ENCODE measurements around the gene SLC12A4. TPM values are rescaled to one million over a fixed set of nuclear protein-coding genes. Genes with fewer than 3 reads are reported as not detected.

Gene SLC12A4
- total RNA-seq, 1 donor from 2014 or later = 46.2 TPM

DNA sequence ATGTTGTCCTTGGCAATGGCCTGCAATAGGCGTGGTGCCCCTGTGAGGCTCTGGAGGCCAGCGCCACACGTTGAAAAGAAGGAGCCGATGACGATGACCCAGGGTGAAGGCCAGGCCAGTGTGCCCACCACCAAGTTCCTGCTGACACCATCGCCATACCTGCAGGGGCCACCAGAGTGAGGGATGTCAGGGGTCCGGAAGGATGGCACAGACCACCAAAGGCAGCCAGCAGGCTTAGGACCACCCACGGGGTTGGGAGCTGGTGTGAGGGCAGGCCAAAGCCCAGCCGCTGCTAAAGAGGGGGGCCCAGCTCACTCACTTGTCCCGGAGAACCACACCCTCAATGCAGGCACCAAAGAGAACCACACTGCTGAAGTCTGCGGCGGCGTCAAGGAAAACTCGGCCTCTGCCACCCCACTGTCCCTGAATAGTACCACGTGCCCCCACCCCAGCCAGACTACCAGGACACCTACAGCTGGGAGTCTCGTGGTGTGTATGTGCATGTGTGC, 18.0 kb downstream of the SLC12A4 start:
- H3K4me3 Mint-ChIP-seq (ENCODE audit: low read depth) = no peak overlapping the region

DNA sequence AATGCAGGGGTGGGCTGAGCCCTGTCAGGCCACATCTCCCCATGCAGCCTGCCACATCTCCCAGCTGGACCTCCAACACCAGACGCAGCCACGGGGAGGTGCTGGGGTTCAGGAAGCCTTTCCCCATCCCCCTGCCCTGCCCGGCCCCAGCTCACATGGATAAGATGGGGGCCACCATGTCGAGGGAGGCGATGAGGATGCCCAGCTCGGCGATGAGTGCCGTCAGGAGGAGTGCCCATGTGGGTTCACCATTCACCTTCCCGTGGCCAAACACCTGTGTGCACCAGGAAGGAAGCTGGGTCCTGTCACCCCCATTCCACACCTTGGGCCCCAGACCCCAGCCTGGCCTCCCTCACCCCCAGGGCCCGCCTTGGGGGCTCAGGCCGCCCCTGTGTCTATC, 18.8 kb downstream of the SLC12A4 start:
- Mint-ChIP-seq H3K4me1 (ENCODE audit: low read depth) (no peaks in the 10 kb centered on the region), H3K36me3 (ENCODE audit: low read depth) (peaks cover 9% of the 10 kb centered on the region), H3K27ac (no peak overlapping the region), H3K4me3 (ENCODE audit: low read depth) (no peak overlapping the region), H3K27me3 (ENCODE audit: low read depth) (no peaks in the 10 kb centered on the region), H3K9me3 (no peaks in the 10 kb centered on the region)
- intact Hi-C loops (cut with micrococcal nuclease) = no loop called here
- DNase-seq (ENCODE audit: low spot score) = no peak

More for the DNA sequence above, 18.0 kb downstream of the SLC12A4 start:
- Mint-ChIP-seq H3K36me3 (ENCODE audit: low read depth) (peaks cover 15% of the 10 kb centered on the region), H3K27ac (no peak overlapping the region), H3K27me3 (ENCODE audit: low read depth) (no peaks in the 10 kb centered on the region), H3K4me1 (ENCODE audit: low read depth) (no peaks in the 10 kb centered on the region), H3K9me3 (no peaks in the 10 kb centered on the region)
- no peak for DNase-seq (ENCODE audit: low spot score)
- intact Hi-C loops (cut with micrococcal nuclease) = no loop called here

DNA sequence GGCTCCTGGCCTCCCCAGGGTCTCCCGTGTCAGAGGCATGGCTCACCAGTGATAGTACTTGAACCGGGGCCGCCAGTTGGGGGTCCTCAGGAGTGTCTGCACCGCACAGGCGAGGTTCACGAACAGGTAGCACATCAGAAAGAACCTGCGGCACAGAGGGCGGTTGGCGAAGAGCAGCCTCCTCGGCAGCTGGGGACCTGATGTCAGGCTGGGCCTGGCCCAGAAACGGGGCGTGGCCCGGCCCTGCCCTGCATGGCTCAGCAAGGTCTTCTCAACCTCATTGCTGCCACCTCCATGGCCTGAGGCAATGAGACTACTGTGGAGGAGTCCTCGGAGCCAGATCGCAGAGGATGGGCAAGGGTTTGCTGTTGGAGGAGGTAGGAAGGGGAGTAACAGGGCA, 20.4 kb downstream of the SLC12A4 start:
- no peaks in the 10 kb centered on the region for H3K9me3 Mint-ChIP-seq
- DNase-seq (ENCODE audit: low spot score) = no peak
- intact Hi-C loops (cut with micrococcal nuclease) = no loop called here
- H3K27ac Mint-ChIP-seq = no peak overlapping the region
- H3K4me3 Mint-ChIP-seq (ENCODE audit: low read depth) = no peak overlapping the region
- no peaks in the 10 kb centered on the region for H3K27me3 Mint-ChIP-seq (ENCODE audit: low read depth)
- no peaks in the 10 kb centered on the region for H3K4me1 Mint-ChIP-seq (ENCODE audit: low read depth)
- H3K36me3 Mint-ChIP-seq (ENCODE audit: low read depth) = peaks cover 9% of the 10 kb centered on the region

DNA sequence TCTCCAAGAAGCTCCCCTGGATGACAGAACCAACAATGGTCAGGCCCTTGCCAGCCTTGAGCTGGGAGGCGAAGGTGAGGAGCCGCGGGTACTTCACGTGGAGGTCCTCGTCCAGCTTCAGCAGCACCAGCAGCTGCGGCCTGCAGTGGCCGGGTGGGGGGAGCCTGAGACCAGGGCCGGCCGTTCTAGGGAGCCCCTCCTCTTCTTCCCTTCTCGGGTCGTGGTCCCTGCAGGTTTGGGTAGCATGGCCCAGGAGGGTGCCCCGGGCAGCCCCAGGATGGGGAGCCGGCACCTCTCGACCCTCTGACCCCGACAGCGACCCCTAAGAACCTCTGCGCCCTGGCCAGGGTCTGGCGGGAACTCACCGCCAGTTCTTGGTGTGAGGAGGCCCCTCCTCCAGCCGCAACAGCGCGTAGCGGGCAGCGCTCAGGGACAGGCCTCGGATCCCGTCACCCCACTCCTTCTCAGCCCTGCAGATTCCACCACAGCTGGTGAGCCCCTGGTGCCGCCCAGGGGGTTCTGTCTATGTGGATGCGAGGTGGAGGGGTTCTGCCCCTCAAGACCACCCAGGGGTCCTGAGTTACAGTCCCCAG, 21.4 kb downstream of the SLC12A4 start:
- Mint-ChIP-seq H3K4me1 (ENCODE audit: low read depth) (no peaks in the 10 kb centered on the region), H3K27ac (no peak overlapping the region), H3K36me3 (ENCODE audit: low read depth) (peaks cover 12% of the 10 kb centered on the region), H3K9me3 (no peaks in the 10 kb centered on the region), H3K27me3 (ENCODE audit: low read depth) (no peaks in the 10 kb centered on the region), H3K4me3 (ENCODE audit: low read depth) (no peak overlapping the region)
- DNase-seq (ENCODE audit: low spot score) = no peak
- intact Hi-C loops (cut with micrococcal nuclease) = no loop called here

DNA sequence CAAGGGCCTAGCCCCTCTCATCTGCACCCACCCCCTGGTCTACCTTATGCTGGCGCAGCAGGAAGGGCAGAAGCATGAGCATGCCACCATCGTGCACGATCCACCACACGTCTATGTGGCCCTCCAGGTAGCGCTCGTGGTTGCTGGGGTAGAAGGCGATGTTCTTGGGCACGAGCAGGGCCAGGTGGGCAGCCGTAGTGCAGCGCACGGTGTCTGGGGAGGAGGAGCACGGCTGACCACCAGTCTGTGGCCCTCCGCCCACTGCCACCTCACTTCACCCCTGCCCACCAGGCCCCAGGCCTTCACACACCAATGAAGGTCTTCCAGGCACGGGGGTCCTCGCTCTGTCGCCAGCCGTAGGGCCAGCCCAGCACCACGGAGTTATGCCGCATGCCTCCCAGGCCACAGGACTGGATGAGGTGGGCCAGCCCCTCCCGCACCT, 22.3 kb downstream of the SLC12A4 start:
- Mint-ChIP-seq H3K36me3 (ENCODE audit: low read depth) (peaks cover 12% of the 10 kb centered on the region), H3K4me1 (ENCODE audit: low read depth) (peaks cover 7% of the 10 kb centered on the region)
- intact Hi-C loops (cut with micrococcal nuclease) = no loop called here

DNA sequence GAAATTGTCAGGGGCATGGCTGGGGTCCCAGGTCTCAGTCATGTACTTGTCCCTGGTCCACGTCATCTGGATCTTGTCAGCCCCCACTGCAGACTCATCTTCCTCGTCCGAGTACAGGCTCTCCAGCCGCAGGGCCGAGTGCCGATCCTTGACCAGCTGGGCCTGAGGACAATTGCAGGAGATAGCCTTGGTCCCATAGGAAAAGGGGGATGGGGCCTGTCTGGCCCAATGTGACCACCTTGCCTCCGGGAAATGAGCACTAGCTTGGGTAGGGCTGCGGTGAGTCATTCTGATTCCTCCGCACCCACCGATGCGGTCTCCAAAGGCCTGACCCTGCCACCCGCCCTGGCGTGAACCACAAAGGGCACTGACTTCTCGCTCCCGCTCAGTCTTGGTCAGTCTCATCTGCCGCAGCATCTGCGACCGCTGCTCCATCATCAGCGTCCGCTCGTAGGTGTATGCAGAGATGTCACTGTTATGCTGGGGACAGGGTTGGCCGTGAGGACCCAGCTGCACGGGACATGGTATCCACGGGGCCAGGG, 23.0 kb downstream of the SLC12A4 start:
- Mint-ChIP-seq H3K36me3 (ENCODE audit: low read depth) (peaks cover 10% of the 10 kb centered on the region), H3K27ac (no peak overlapping the region)

More for the DNA sequence above, 22.3 kb downstream of the SLC12A4 start:
- no peak for DNase-seq (ENCODE audit: low spot score)
- Mint-ChIP-seq H3K4me3 (ENCODE audit: low read depth) (no peak overlapping the region), H3K9me3 (no peaks in the 10 kb centered on the region), H3K27ac (no peak overlapping the region), H3K27me3 (ENCODE audit: low read depth) (no peaks in the 10 kb centered on the region)

DNA sequence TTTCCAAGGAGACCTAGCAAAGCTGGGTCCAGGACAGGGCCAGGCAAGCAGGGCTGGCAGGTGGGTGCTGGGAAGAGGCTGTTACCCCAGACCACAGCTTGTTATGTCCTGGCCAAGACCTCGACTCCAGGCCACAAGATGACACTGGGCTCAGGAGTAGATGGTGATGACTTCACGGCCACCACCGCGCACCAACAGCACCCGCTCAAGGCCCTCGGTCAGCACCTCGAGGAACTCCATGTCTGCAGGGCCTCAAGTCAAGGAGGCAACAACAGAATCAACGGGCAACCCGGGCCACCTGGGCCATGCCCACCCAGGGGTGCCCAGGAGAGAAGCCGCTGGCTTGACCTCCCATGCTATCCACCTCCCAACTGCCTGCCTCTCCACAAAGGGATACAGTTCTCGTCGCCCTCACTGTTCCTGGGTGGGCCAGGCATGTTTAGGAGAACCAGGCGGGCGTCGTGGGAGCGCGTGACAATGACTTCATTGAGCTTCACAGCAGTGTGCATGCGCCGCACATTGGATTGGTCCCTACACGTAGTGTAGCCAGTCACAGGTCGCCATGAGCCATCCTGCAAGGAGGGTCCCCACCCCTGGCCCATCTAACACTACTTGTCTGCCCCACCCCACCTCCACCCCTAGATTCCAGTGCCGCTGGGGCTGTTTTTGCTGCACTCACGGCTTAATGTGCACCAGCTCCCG, 23.6 kb downstream of the SLC12A4 start:
- intact Hi-C loops (cut with micrococcal nuclease) = no loop called here
- no peaks in the 10 kb centered on the region for H3K27me3 Mint-ChIP-seq (ENCODE audit: low read depth)
- DNase-seq (ENCODE audit: low spot score) = no peak
- H3K4me3 Mint-ChIP-seq (ENCODE audit: low read depth) = no peak overlapping the region
- H3K27ac Mint-ChIP-seq = no peak overlapping the region
- H3K36me3 Mint-ChIP-seq (ENCODE audit: low read depth) = peaks cover 15% of the 10 kb centered on the region
- H3K4me1 Mint-ChIP-seq (ENCODE audit: low read depth) = peaks cover 13% of the 10 kb centered on the region
- no peaks in the 10 kb centered on the region for H3K9me3 Mint-ChIP-seq

More for the DNA sequence above, 23.0 kb downstream of the SLC12A4 start:
- H3K9me3 Mint-ChIP-seq = no peaks in the 10 kb centered on the region
- no peaks in the 10 kb centered on the region for H3K27me3 Mint-ChIP-seq (ENCODE audit: low read depth)
- intact Hi-C loops (cut with micrococcal nuclease) = no loop called here
- H3K4me3 Mint-ChIP-seq (ENCODE audit: low read depth) = no peak overlapping the region
- DNase-seq (ENCODE audit: low spot score) = no peak
- peaks cover 7% of the 10 kb centered on the region for H3K4me1 Mint-ChIP-seq (ENCODE audit: low read depth)

DNA sequence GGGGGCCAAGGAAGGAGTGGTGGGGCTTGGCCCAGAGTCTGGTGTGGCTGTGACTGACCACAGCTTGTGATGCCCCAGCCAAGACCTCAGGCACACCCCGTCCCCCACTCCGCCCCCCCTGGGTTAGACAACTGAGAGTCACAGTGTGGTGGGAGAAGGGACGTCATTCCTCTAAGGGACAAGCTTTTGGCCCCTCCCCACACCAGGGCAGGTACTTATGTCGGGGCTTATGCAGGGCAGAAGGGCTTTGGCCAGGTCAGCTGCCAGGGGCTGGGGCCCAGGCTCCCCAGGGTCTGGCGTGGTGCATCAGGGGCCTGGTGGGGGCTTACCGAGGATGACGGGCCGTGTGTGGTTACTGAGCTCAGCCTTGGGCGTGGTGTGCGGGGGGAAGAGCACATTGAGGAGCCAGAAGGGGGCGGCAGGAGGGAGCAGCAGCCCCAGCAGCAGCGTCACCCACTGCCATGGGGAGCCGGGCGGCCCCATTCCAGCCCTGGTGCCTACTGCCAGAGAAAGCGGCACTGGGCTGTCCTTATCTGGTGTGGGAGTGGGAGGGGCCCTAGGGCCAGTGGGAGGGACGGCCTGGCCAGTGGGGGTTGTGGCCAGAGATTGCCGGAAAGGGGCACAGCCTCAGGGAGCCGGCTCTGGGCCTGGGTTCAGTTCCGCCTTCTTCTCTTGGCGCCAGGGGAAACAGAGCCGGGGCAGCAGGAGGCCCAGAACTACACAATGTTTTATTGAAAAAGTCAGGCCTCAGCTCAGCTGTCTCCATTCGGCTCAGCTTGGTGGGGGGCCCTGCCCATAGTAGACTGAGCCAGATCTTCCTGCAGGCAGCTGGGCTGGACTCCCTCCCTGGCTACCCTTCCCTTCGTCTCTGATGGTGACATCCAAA, 24.6 kb downstream of the SLC12A4 start, which contains the start of gene LCAT:
Gene LCAT (minus strand): TSS at position 502 of the 886 bp plus-strand sequence. CDS start 19 bp downstream, at position 483.
- intact Hi-C loops (cut with micrococcal nuclease) = no loop called here
- Mint-ChIP-seq H3K9me3 (no peaks in the 10 kb centered on the region), H3K27ac (no peak within 1 kb of the TSS), H3K36me3 (ENCODE audit: low read depth) (peaks cover 21% of the 10 kb centered on the region), H3K27me3 (ENCODE audit: low read depth) (no peaks in the 10 kb centered on the region), H3K4me1 (ENCODE audit: low read depth) (peaks cover 16% of the 10 kb centered on the region), H3K4me3 (ENCODE audit: low read depth) (no peak within 1 kb of the TSS)
- no peak for DNase-seq (ENCODE audit: low spot score)

DNA sequence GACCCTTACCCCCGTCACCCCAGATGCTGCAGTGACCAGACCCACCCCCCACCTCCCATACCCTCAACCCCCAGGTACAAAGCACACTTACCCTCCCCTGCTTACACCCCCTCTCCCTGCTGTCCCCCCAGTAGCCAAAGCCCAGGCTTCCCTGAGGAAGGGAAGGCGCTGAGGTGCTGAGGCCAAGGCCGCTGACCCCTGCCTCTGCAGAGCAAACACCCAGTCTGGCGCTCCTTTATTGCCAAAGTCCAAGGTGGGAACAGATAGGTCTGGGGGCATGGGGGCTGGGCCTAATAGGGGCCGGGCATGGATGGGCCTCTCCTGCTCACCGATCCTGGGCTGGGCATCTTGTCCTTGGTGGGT, 25.2 kb downstream of the SLC12A4 start:
- Mint-ChIP-seq H3K36me3 (ENCODE audit: low read depth) (peaks cover 19% of the 10 kb centered on the region), H3K4me3 (ENCODE audit: low read depth) (no peak overlapping the region), H3K27ac (no peak overlapping the region), H3K27me3 (ENCODE audit: low read depth) (no peaks in the 10 kb centered on the region), H3K9me3 (no peaks in the 10 kb centered on the region), H3K4me1 (ENCODE audit: low read depth) (peaks cover 16% of the 10 kb centered on the region)
- DNase-seq (ENCODE audit: low spot score) = no peak
- intact Hi-C loops (cut with micrococcal nuclease) = no loop called here

DNA sequence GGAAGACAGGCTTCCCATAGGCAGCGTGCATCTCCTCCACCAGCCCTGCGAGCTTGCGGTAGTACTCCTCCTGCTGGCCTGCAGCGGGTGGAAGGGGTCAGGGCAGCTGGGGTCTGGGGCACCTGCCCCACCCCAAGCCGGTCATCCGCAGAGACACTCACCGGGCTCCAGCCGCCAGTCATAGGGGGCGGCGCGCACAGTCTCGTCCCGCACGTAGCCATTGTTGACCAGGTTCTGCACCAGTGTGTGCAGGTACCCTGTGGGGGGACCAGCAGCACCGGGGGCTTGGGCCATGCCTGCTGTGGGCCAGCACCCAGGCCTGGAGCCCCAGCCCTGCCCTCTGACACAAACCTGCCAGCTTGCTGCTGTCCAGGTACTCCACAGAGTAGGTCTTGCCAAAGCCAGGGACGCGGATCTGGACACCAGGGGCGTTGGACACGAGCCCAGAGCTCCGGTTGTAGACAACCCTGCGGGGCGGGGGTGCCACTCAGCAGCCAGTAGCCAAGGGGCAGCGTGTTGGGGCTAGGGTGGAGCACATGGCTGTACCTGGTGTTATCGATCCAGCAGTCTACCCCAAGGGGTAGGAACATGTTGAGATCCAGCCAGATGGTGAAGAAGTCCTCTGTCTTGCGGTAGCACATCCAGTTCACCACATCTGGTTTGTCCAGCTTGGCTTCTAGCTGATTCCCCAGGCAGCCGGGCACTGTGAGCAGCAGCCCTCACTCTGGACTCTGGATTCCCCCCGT, 25.8 kb downstream of the SLC12A4 start:
- Mint-ChIP-seq H3K4me3 (ENCODE audit: low read depth) (no peak overlapping the region), H3K36me3 (ENCODE audit: low read depth) (peaks cover 14% of the 10 kb centered on the region), H3K27me3 (ENCODE audit: low read depth) (no peaks in the 10 kb centered on the region), H3K27ac (no peak overlapping the region), H3K4me1 (ENCODE audit: low read depth) (peaks cover 16% of the 10 kb centered on the region), H3K9me3 (no peaks in the 10 kb centered on the region)
- no peak for DNase-seq (ENCODE audit: low spot score)
- intact Hi-C loops (cut with micrococcal nuclease) = no loop called here

DNA sequence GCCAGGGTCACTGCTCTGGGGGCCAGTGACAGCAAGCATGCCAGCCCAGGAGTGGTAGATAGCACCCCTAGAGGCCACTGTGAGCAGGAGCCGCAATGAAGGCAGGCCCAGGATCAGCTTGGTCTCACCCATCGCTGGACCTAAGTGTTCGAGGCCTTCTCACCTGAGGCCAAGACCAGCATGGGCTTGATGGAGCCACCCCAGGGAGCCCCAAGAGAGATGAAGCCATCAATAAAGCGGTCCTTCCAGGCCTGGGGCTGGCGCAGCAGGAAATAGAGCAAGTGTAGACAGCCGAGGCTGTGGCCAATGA, 26.3 kb downstream of the SLC12A4 start:
- H3K27ac Mint-ChIP-seq = no peak overlapping the region
- H3K27me3 Mint-ChIP-seq (ENCODE audit: low read depth) = no peaks in the 10 kb centered on the region
- H3K36me3 Mint-ChIP-seq (ENCODE audit: low read depth) = peaks cover 17% of the 10 kb centered on the region
- intact Hi-C loops (cut with micrococcal nuclease) = no loop called here
- DNase-seq (ENCODE audit: low spot score) = peak; percentile 26
- peaks cover 20% of the 10 kb centered on the region for H3K4me1 Mint-ChIP-seq (ENCODE audit: low read depth)
- H3K4me3 Mint-ChIP-seq (ENCODE audit: low read depth) = no peak overlapping the region
- no peaks in the 10 kb centered on the region for H3K9me3 Mint-ChIP-seq

DNA sequence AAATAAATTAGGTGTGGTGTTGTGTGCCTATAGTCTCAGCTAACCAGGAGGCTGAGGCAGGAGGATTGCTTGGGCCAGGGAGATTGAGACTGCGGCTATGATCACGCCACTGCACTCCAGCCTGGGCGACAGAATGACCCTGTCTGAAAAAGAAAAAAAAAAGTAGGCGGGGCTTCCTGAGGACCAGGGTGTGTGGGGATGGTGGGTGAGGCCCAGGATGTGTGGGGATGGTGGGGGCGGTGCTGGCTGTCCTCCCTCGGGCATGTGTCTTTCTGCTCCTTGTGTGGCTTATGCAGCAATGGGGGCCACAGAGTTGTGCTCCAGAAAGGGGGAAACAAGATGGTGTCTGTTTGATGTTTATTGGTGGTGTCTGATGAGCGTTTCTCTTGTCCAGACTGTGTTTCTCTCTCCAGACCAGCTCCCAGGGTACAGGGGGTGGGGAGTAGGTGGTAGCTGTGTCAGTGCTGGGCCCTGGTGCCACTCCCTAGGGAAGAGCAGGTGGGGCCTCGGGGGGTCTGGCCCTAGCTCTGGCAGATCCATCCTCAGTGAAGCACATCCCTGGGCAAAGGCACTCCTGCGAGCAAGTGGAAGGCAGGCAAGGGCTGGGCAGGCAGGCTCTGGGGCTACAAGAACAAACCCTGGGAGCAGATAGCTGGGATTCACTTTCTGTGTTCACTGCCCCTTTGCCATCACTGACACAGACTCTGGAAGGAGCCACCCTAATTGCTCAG, 26.8 kb downstream of the SLC12A4 start:
- H3K36me3 Mint-ChIP-seq (ENCODE audit: low read depth) = peaks cover 19% of the 10 kb centered on the region
- H3K4me1 Mint-ChIP-seq (ENCODE audit: low read depth) = peaks cover 23% of the 10 kb centered on the region
- no peak overlapping the region for H3K27ac Mint-ChIP-seq
- intact Hi-C loops (cut with micrococcal nuclease) = no loop called here
- no peaks in the 10 kb centered on the region for H3K27me3 Mint-ChIP-seq (ENCODE audit: low read depth)
- H3K4me3 Mint-ChIP-seq (ENCODE audit: low read depth) = no peak overlapping the region
- no peak for DNase-seq (ENCODE audit: low spot score)
- H3K9me3 Mint-ChIP-seq = no peaks in the 10 kb centered on the region
